PFSK-1 (cell line): ENCODE results near the gene LINGO1.
A peak's percentile ranks its signal among the peaks of the same experiment; 100 is the strongest.

Experiments used
- FOXP2 ChIP-seq: optimal IDR thresholded peaks from 2 replicates; pipeline ENCODE3; 2011; ENCODE audit warnings: borderline replicate concordance, control low read depth, inconsistent platforms; ENCODE audit not compliant: insufficient read depth; ENCODE audit errors: extremely low read length, extremely low read depth
- POLR2AphosphoS5 ChIP-seq: IDR thresholded peaks from 2 replicates; pipeline ENCODE4 v1.6.1; 2012; ENCODE audit warnings: low read depth, mild to moderate bottlenecking, control low read depth, low read length, moderate library complexity
- SIN3A ChIP-seq: IDR thresholded peaks from 2 replicates; pipeline ENCODE4 v1.6.1; 2012; ENCODE audit warnings: mild to moderate bottlenecking, low read length, moderate library complexity, borderline replicate concordance; ENCODE audit not compliant: insufficient read depth
- TAF1 ChIP-seq: IDR thresholded peaks from 2 replicates; pipeline ENCODE4 v1.6.1; 2012; ENCODE audit warnings: low read length, control low read depth, borderline replicate concordance; ENCODE audit not compliant: insufficient read depth
- TF ChIP-seq, protein P1 (sequence below), 2 experiments: IDR thresholded peaks; 2 replicates each; pipeline versions ENCODE4 v1.6.1 to v1.8.0; 2011 to 2012; ENCODE audit warnings: low read depth in 2 of 2, low read length in 2 of 2, control low read depth in 1 of 2, inconsistent platforms in 1 of 2, mild to moderate bottlenecking in 1 of 2, moderate library complexity in 1 of 2; ENCODE audit not compliant: insufficient read depth in 1 of 2

The LINGO1 gene

DNA sequence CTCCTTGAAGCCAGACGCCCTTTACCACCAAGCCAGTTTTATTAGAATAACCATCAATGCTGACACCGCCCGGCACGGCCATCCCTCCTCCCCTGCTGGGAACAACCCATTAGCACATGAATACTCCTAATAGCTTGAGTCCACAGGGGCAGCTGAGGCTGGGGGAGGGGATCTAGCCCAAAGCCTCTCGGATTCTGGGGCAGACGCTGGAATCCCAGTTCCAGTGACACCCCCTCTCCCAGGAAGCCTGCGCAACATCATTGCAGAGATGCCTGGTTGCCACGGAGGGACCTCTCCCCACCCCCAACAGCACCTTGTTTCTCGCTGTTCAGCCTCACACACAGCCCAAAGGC, 1.2 kb upstream of the LINGO1 start:
- no peak for TF ChIP-seq SIN3A
- TF ChIP-seq FOXP2: no peak
- TF ChIP-seq TAF1: no peak
- TF ChIP-seq, protein P1, sequence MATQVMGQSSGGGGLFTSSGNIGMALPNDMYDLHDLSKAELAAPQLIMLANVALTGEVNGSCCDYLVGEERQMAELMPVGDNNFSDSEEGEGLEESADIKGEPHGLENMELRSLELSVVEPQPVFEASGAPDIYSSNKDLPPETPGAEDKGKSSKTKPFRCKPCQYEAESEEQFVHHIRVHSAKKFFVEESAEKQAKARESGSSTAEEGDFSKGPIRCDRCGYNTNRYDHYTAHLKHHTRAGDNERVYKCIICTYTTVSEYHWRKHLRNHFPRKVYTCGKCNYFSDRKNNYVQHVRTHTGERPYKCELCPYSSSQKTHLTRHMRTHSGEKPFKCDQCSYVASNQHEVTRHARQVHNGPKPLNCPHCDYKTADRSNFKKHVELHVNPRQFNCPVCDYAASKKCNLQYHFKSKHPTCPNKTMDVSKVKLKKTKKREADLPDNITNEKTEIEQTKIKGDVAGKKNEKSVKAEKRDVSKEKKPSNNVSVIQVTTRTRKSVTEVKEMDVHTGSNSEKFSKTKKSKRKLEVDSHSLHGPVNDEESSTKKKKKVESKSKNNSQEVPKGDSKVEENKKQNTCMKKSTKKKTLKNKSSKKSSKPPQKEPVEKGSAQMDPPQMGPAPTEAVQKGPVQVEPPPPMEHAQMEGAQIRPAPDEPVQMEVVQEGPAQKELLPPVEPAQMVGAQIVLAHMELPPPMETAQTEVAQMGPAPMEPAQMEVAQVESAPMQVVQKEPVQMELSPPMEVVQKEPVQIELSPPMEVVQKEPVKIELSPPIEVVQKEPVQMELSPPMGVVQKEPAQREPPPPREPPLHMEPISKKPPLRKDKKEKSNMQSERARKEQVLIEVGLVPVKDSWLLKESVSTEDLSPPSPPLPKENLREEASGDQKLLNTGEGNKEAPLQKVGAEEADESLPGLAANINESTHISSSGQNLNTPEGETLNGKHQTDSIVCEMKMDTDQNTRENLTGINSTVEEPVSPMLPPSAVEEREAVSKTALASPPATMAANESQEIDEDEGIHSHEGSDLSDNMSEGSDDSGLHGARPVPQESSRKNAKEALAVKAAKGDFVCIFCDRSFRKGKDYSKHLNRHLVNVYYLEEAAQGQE (IDR thresholded peaks at IDR 0.05; ENCODE audit: insufficient read depth in 1 of 2, low read depth in 2 of 2, low read length in 2 of 2): no peak
- TF ChIP-seq POLR2AphosphoS5: no peak

DNA sequence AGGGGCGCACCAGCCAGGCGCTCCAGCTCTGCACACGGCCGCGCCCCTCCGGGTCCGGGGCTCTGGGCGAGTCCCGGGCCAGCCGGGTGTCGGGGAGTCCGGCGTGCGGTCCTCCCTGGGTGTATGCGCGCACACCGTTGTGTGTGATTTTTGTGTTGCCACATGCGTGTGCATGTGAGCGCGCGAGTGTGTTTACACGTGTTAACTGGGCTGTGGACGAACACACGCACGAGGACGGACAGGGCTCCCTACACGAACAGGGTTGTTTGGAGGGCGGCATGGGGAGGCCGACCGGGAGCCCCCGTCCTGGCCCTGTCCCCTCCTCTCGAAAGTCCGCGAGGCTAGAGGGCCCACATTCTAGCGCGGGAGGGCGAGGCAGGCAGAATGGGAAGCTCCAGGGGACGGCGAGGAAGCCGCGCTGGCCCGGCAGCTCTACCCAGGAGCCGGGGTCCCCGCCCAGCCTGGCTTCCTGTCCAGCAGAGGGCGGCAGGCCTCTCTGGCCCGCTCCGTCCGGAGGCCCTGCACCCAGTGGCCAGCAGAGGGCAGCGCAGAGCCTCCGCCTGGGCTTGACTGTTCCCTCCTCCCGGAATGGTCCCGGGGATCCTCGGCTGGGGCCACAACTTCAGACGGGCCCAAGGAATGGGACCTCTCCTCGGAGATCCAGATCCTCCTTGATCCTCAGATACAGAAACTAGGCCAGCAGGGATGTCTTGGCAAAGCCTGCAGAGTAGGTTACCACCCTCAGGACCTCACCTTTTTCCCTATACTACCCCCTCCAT, 611 bp upstream of the LINGO1 start:
- peak; percentile 48 for TF ChIP-seq POLR2AphosphoS5
- TF ChIP-seq, protein P1 (IDR thresholded peaks at IDR 0.05; ENCODE audit: insufficient read depth in 1 of 2, low read depth in 2 of 2, low read length in 2 of 2): peak in 1 of 2 experiments; percentile 39; a peak in 1 of 4 replicates
- peak; percentile 30; the same call in 1 of the 2 replicates for TF ChIP-seq SIN3A
- TF ChIP-seq FOXP2: peak; percentile 92
- TF ChIP-seq TAF1: no peak

DNA sequence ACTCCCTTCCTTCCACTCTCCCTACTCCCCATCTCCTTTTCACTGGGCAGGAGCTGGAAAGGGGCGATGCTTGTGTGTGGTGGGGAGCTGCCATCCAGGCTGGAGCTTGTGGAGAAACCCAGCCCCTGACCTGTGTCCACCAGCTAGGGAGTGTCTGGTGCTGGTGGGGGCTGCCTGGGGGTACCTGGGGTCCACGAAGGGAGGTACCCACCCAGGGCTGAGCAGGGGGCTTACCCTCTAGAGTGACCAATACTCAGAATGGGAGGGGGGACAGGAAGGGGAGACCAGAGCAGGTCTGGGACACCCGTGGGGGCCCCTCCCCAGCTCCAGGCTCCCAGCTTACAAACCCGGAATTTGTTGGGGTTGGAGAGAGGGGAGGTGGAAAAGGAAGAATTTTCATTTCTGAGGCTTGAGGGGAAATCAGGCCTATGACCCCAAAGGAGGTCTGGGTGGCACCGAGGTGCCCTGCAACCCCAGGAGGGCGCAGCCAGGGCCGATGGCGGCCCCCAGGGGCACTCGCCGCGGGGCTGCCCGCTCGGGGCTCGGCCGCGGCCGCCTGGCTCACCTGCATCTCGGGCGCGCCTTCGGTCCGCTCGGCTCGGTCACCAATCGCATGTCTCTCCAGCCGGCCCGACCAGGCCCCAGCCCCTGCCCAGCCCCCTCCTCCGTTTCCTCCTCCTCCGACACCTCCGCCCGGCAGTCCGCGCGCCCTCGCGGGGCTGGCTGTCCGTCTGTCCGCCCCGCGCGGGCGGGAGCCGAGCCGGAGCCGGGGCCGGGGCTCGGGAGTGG, 773 bp downstream of the LINGO1 start:
- no peak for TF ChIP-seq TAF1
- TF ChIP-seq FOXP2: peak; percentile 7
- TF ChIP-seq, protein P1 (IDR thresholded peaks at IDR 0.05; ENCODE audit: insufficient read depth in 1 of 2, low read depth in 2 of 2, low read length in 2 of 2): no peak
- no peak for TF ChIP-seq POLR2AphosphoS5

DNA sequence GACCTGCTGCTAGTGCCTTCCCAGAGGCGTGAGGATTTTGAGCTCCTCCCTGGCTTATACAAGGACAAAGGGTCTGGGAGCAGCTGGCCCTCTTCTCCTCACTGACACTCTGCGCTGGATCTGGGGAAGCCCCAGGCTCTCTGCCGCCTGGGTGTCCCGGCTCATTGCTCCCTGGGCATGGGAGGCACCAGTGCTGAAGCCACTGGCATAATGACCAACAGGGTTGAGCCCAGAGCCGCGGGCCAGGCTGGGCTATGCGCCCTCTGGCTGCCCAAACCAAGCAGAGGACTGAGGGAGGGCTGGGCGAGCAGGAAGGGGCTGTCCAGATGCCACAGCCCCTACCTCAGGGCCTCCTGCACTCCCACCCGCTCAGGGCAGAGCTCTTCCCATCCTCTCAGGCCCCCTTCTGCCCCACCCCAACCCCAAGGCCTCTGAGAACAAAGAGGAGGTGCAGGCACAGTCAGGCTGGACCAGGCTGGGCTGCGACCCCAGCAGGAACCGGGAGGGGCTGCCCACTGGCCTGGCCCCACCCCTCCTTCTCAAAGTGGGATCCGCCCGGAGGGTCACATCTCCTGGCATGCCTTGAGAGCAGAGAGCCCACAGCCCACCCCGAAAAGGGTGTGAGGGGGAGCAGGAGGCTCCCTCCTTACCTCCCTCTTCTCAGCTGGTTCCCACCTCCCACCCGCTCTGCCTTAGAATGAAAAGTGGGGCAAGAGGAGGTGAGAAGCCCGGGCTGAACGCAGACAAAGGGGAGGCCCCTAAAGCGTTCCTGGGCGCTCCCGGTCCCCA, 1.6 kb downstream of the LINGO1 start:
- TF ChIP-seq FOXP2 (no peak), POLR2AphosphoS5 (peak; percentile 27; the same call in 1 of the 2 replicates), TAF1 (no peak)

DNA sequence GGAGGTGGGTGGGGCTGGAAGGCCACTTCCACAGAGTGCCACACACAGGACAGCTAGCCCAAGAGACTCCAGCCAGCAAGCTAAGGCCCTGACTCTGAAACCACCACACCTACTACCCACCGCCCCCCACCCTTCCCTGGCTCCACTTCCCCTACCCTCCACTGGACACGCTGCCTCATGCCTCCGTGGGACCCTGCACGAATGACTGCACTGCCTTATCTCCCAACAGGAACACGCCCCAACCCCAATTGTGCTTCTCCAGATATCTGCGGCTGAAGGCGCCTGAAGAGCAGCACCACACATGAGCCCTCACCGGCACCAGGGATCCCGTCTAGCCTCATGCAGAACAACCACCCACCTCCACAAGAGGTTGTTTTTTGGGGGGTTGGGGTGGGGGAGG, 2.7 kb downstream of the LINGO1 start:
- TF ChIP-seq, protein P1 (IDR thresholded peaks at IDR 0.05; ENCODE audit: insufficient read depth in 1 of 2, low read depth in 2 of 2, low read length in 2 of 2): no peak
- TF ChIP-seq FOXP2 (no peak), TAF1 (no peak), SIN3A (no peak), POLR2AphosphoS5 (no peak)
